Hepatocyte (in vitro differentiated cells): ENCODE measurements around the gene ACP5. TPM values are rescaled to one million over a fixed set of nuclear protein-coding genes. Genes with fewer than 3 reads are reported as not detected.

Experiments used
- DNase-seq: peaks from one replicate; pipeline ENCODE4 v3.0.0-alpha.2; 2016; ENCODE audit warnings: low spot score
- H2AFZ ChIP-seq: fragments of 200-600 bp; sonication (generic); 2 replicates; pipeline ENCODE4 v1.6.0; 2016; ENCODE audit warnings: antibody characterized with exemption, mild to moderate bottlenecking
- H3K27ac ChIP-seq: fragments of 200-600 bp; sonication (generic); 2 replicates; pipeline ENCODE4 v1.5.1; 2016; ENCODE audit warnings: mild to moderate bottlenecking
- H3K27me3 ChIP-seq: fragments of 200-600 bp; sonication (generic); 2 replicates; pipeline ENCODE4 v1.6.1; 2016
- H3K36me3 ChIP-seq: fragments of 200-600 bp; sonication (generic); replicated peaks from 2 replicates; pipeline ENCODE4 v1.5.1; 2016; ENCODE audit warnings: low read depth; ENCODE audit not compliant: insufficient read depth
- H3K4me1 ChIP-seq: fragments of 200-600 bp; sonication (generic); 2 replicates; pipeline ENCODE4 v1.5.1; 2016; ENCODE audit warnings: mild to moderate bottlenecking, moderate library complexity; ENCODE audit not compliant: insufficient read depth
- H3K4me2 ChIP-seq: fragments of 200-600 bp; sonication (generic); 2 replicates; pipeline ENCODE4 v1.6.0; 2016
- H3K4me3 ChIP-seq: fragments of 200-600 bp; sonication (generic); 2 replicates; pipeline ENCODE4 v1.5.1; 2016; ENCODE audit warnings: mild to moderate bottlenecking
- H3K79me2 ChIP-seq: fragments of 200-600 bp; sonication (generic); 2 replicates; pipeline ENCODE4 v1.6.0; 2017; ENCODE audit warnings: mild to moderate bottlenecking
- H3K9me2 ChIP-seq: fragments of 200-600 bp; sonication (generic); replicated peaks from 2 replicates; pipeline ENCODE4 v1.6.0; 2017; ENCODE audit warnings: mild to moderate bottlenecking; ENCODE audit not compliant: insufficient read depth
- H3K9me3 ChIP-seq: fragments of 200-600 bp; sonication (generic); 2 replicates; pipeline ENCODE4 v1.5.1; 2016; ENCODE audit warnings: low read depth, mild to moderate bottlenecking
- H4K20me1 ChIP-seq: fragments of 200-600 bp; sonication (generic); 2 replicates; pipeline ENCODE4 v1.6.0; 2016; ENCODE audit warnings: mild to moderate bottlenecking; ENCODE audit not compliant: insufficient read depth, poor library complexity, severe bottlenecking
- CTCF ChIP-seq: fragments of 200-600 bp; sonication (generic); IDR thresholded peaks from 2 replicates; pipeline ENCODE4 v1.5.1; 2016; ENCODE audit warnings: antibody characterized with exemption, mild to moderate bottlenecking; ENCODE audit not compliant: poor library complexity
- EZH2 ChIP-seq: fragments of 200-600 bp; sonication (generic); IDR thresholded peaks from 2 replicates; pipeline ENCODE4 v1.6.1; 2016; ENCODE audit warnings: antibody characterized with exemption, mild to moderate bottlenecking, borderline replicate concordance
- EZH2phosphoT487 ChIP-seq: fragments of 200-600 bp; sonication (generic); IDR thresholded peaks from one replicate; pipeline ENCODE4 v1.6.1; 2018; ENCODE audit warnings: antibody characterized with exemption, mild to moderate bottlenecking, low read depth, moderate library complexity; ENCODE audit not compliant: unreplicated experiment, severe bottlenecking
- WGBS: methylation state at CpG from one replicate; pipeline ENCODE4 v1.1.6; 2016; ENCODE audit warnings: low lambda C conversion rate; ENCODE audit errors: missing lambda C conversion rate; 5-methylcytosine and 5-hydroxymethylcytosine counted together
- polyA plus RNA-seq: library from polyadenylated mRNA; unstranded; fragments of >200 nt; fragmentation: Nextera tagmentation; extraction: Ambion mirVana; gene quantifications from 2 replicates; pipeline ENCODE4 v1.2.1, GENCODE V29; 2016
- total RNA-seq: library from RNA; depleted of rRNA; stranded (reverse); fragments of >200 nt; gene quantifications from 2 replicates; pipeline ENCODE4 v1.2.3, GENCODE V29; 2014

ACP5 gene
- total and polyA plus RNA-seq, 2 experiments from 2014 or later, result 7.2 to 18.1 TPM

- no peak overlapping the region for H3K4me3 ChIP-seq
- H3K9me3 ChIP-seq, result no peaks in the 10 kb centered on the region
- peaks cover 16% of the 10 kb centered on the region for H3K79me2 ChIP-seq
- H3K27ac ChIP-seq, result no peak overlapping the region
- DNase-seq, result no peak
- H3K36me3 ChIP-seq, result no peaks in the 10 kb centered on the region
- no peak for TF ChIP-seq CTCF
- TF ChIP-seq EZH2phosphoT487, result no peak
- no peak for TF ChIP-seq EZH2
- WGBS, result 88% methylated on average over 4 of the region's 4 CpGs
- no peaks in the 10 kb centered on the region for H3K27me3 ChIP-seq
- H3K4me2 ChIP-seq, result no peak overlapping the region
- H3K4me1 ChIP-seq, result peaks cover 10% of the 10 kb centered on the region
- no peaks in the 10 kb centered on the region for H3K9me2 ChIP-seq
- H4K20me1 ChIP-seq, result peaks cover 7% of the 10 kb centered on the region
- no peak overlapping the region for H2AFZ ChIP-seq
Measured at GRCh38 chr19:11594084-11594483, 16.6 kb upstream of the ACP5 start.

DNA sequence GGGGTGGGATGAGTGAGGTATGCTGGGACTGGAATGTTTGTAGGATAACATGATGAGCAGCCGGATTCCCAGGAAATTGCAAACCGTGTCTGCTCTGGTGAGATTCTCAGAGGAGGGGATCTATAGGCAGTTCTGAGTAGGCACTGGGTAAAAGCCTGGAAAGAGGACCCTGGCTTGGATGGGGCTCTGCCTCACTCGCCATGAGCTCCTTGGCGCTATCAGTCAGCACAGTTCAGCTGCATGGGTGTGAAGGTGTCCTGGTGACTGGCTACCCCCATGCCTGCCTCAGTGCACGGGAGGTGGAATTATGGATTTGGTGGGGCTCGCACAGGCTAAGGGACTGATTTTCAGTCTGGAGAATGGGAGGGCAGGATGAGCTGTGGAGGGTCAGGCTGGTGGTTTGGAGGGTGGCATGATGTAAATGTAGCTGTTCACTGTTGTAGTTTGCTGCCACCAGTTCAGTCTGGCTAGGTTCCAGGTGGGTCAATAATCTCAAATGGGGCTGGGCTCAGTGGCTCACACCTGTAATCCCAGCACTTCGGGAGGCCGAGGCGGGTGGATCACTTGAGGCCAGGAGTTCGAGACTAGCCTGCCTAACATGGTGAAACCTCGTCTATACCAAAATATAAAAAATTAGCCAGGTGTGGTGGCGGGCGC is 10.7 kb upstream of the ACP5 start:
- Histone ChIP-seq H3K27ac (no peak overlapping the region), H4K20me1 (no peaks in the 10 kb centered on the region), H2AFZ (no peak overlapping the region), H3K4me1 (no peaks in the 10 kb centered on the region), H3K9me2 (no peaks in the 10 kb centered on the region), H3K79me2 (no peaks in the 10 kb centered on the region), H3K4me2 (no peak overlapping the region), H3K9me3 (no peaks in the 10 kb centered on the region), H3K4me3 (no peak overlapping the region), H3K27me3 (no peaks in the 10 kb centered on the region), H3K36me3 (no peaks in the 10 kb centered on the region)
- WGBS, result 76% methylated on average over 13 of the region's 13 CpGs
- DNase-seq, result no peak
- TF ChIP-seq EZH2phosphoT487 (no peak), CTCF (no peak), EZH2 (no peak)

DNA sequence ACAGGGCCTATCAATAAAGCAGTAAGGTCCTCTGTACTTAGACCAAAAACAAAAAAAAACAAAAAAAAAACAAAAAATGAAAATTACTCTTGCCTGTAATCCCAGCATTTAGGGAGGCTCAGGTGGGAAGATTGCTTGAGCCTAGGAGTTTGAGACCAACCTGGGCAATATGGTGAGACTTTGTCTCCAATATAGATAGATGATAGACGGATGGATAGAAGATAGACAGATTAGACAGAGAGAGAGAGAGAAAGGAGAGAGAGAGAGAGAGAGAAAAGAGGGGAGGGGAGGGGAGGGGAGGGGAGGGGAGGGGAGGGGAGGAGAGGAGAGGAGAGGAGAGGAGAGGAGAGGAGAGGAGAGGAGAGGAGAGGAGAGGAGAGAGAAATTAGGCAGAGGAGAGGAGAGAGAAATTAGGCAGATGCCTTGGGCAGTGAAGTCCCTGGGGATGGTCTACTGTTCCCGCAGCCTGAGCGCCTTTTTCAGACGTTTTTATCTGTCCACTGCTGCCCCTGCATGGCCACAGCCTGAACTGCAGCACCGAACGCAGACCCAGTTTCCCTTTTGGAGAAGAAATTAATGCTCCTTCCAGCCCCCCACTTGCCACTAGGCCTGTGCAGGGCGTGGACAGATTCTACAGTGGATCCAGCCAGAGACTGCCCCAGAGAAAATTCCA is 10.0 kb upstream of the ACP5 start:
- TF ChIP-seq EZH2phosphoT487, result no peak
- TF ChIP-seq CTCF, result peak; percentile 82
- TF ChIP-seq EZH2, result no peak
- no peaks in the 10 kb centered on the region for H3K9me2 ChIP-seq
- H3K4me3 ChIP-seq, result no peak overlapping the region
- no peak overlapping the region for H3K4me2 ChIP-seq
- no peaks in the 10 kb centered on the region for H3K9me3 ChIP-seq
- peak; percentile 83 for DNase-seq
- H4K20me1 ChIP-seq, result no peaks in the 10 kb centered on the region
- no peak overlapping the region for H2AFZ ChIP-seq
- no peaks in the 10 kb centered on the region for H3K27me3 ChIP-seq
- no peaks in the 10 kb centered on the region for H3K36me3 ChIP-seq
- H3K79me2 ChIP-seq, result no peaks in the 10 kb centered on the region
- H3K4me1 ChIP-seq, result no peaks in the 10 kb centered on the region
- H3K27ac ChIP-seq, result no peak overlapping the region
- 8% methylated on average over 7 of the region's 7 CpGs for WGBS
